HFF-Myc (cell line): Measurements from ENCODE around the gene SMARCC2.

Source experiments
- DNase-seq: peaks from one replicate; pipeline ENCODE4 v3.0.0-alpha.2; 2011; ENCODE audit warnings: low read depth; ENCODE audit errors: extremely low read depth
- H3K4me3 ChIP-seq: replicated peaks from 2 replicates; pipeline ENCODE4 v1.5.1; 2011; ENCODE audit warnings: low read depth, mild to moderate bottlenecking, control low read depth, low read length
- CTCF ChIP-seq: IDR thresholded peaks from 2 replicates; pipeline ENCODE4 v1.5.1; 2012; ENCODE audit warnings: mild to moderate bottlenecking, low read depth, low read length, control low read depth; ENCODE audit errors: missing control alignments

SMARCC2 gene

GRCh38 chr12:56169229-56169759, 20.0 kb downstream of the SMARCC2 start:
- no peak for TF ChIP-seq CTCF
- no peak overlapping the region for H3K4me3 ChIP-seq
- no peak for DNase-seq

- H3K4me3 ChIP-seq, result no peak overlapping the region
- TF ChIP-seq CTCF, result no peak
- no peak for DNase-seq
These were observed 23.9 kb downstream of the SMARCC2 start for GRCh38 chr12:56165369-56165768.

- H3K4me3 ChIP-seq, result no peak overlapping the region
- no peak for TF ChIP-seq CTCF
- no peak for DNase-seq
These were observed 24.9 kb downstream of the SMARCC2 start for GRCh38 chr12:56164345-56164729.

- TF ChIP-seq CTCF, result no peak
- DNase-seq, result no peak
- no peak overlapping the region for H3K4me3 ChIP-seq
These were observed 25.5 kb downstream of the SMARCC2 start for GRCh38 chr12:56163533-56164344.

- TF ChIP-seq CTCF, result no peak
- DNase-seq, result no peak
- H3K4me3 ChIP-seq, result no peak overlapping the region
These were observed 26.6 kb downstream of the SMARCC2 start for GRCh38 chr12:56162468-56163290.

GRCh38 chr12:56161690-56162351, 27.5 kb downstream of the SMARCC2 start:
- no peak for DNase-seq
- no peak overlapping the region for H3K4me3 ChIP-seq
- no peak for TF ChIP-seq CTCF
